NB4 (cell line): Measurements from ENCODE around the gene DLX1.

ENCODE experiments used
- CTCF ChIP-seq: IDR thresholded peaks from one replicate; pipeline ENCODE4 v1.5.1; 2012; ENCODE audit warnings: low read depth, low read length
- MAX ChIP-seq: IDR thresholded peaks from 2 replicates; pipeline ENCODE4 v1.6.1; 2011; ENCODE audit warnings: low read depth, low read length
- POLR2A ChIP-seq: IDR thresholded peaks from 2 replicates; pipeline ENCODE4 v1.6.1; 2011; ENCODE audit warnings: mild to moderate bottlenecking; ENCODE audit not compliant: insufficient read length; ENCODE audit errors: extremely low read depth

GRCh38 chr2:172074254-172074653 is 11.1 kb upstream of the DLX1 start:
- TF ChIP-seq CTCF = no peak
- no peak for TF ChIP-seq POLR2A
- TF ChIP-seq MAX = no peak
